T-cell (primary cell): Measurements from ENCODE around the gene ELMOD2. TPM values are rescaled to one million over a fixed set of nuclear protein-coding genes. Genes with fewer than 3 reads are reported as not detected.
"Not testable (repeated sequence)": the region's sequence is repeated elsewhere in the genome, so short reads cannot be mapped to it uniquely, and the experiment has no call there.

Experiments
- ATAC-seq, 4 experiments: fragments of 200-7000 bp in 3 of 4; fragments of 150-1000 bp in 1 of 4; cut with Tn5 transposase; replicated peaks in 1 of 4; 1 replicate in 3 of 4; 2 replicates in 1 of 4; pipeline ENCODE4 v1.10.0; 2021; ENCODE audit warnings: moderate library complexity in 3 of 4, mild to moderate bottlenecking in 2 of 4, moderate number of reproducible peaks in 1 of 4
- CTCF ChIA-PET, 2 donors: fragments of 300-600 bp; sonication (Branson Sonifier 250); formaldehyde crosslinking; loops; one replicate each; lab custom pipeline; 2022; ENCODE audit warnings: antibody characterized with exemption in 2 of 2; lab: Charles Lee
- POLR2A ChIA-PET, 2 donors: fragments of 300-600 bp; sonication (Branson Sonifier 250); formaldehyde crosslinking; loops; one replicate each; lab custom pipeline; 2022; ENCODE audit warnings: antibody characterized with exemption in 2 of 2; lab: Charles Lee
- DNase-seq, 35 experiments: peaks; one replicate each; pipeline versions ENCODE4 v3.0.0 to v3.0.0-alpha.2; 2013 to 2023
- H3K27ac ChIP-seq: one replicate; pipeline ENCODE4 v1.5.1; 2013; ENCODE audit warnings: low read length
- H3K27me3 ChIP-seq, 2 experiments: replicated peaks in 1 of 2; 1 replicate in 1 of 2; 2 replicates in 1 of 2; pipeline versions ENCODE4 v1.6.1 to v1.7.0; 2013; ENCODE audit warnings: low read length in 1 of 2, mixed read lengths in 1 of 2; ENCODE audit not compliant: control insufficient read depth in 2 of 2, insufficient read depth in 2 of 2; ENCODE audit errors: extremely low read depth in 1 of 2
- H3K36me3 ChIP-seq, 2 donors: 1 replicate in 1 of 2; 2 replicates in 1 of 2; pipeline versions ENCODE4 v1.6.1 to v1.7.0; 2013; ENCODE audit warnings: low read length in 1 of 2; ENCODE audit not compliant: control insufficient read depth in 2 of 2, insufficient read depth in 1 of 2; ENCODE audit errors: extremely low read depth in 1 of 2
- H3K4me1 ChIP-seq, 2 experiments: 1 replicate in 1 of 2; 2 replicates in 1 of 2; pipeline versions ENCODE4 v1.6.1 to v1.7.0; 2013; ENCODE audit warnings: low read length in 2 of 2, mixed read lengths in 1 of 2; ENCODE audit not compliant: insufficient read depth in 2 of 2, control insufficient read depth in 1 of 2; ENCODE audit errors: extremely low read depth in 1 of 2
- H3K4me3 ChIP-seq, 2 donors: 1 replicate in 1 of 2; 2 replicates in 1 of 2; pipeline versions ENCODE4 v1.5.1 to v1.7.0; 2013; ENCODE audit warnings: mild to moderate bottlenecking in 2 of 2, low read length in 1 of 2, moderate library complexity in 1 of 2; ENCODE audit not compliant: control insufficient read depth in 1 of 2; ENCODE audit errors: extremely low read depth in 1 of 2
- H3K9me3 ChIP-seq: 2 replicates; pipeline ENCODE4 v1.7.0; 2013
- H3K27ac Mint-ChIP-seq, 2 donors: one replicate each; pipeline ENCODE4 v1.8.0; 2020 to 2021; ENCODE audit warnings: mild to moderate bottlenecking in 2 of 2, mixed read lengths in 2 of 2
- H3K27me3 Mint-ChIP-seq, 2 donors: one replicate each; pipeline ENCODE4 v1.8.0; 2021 to 2022; ENCODE audit warnings: mixed read lengths in 2 of 2
- H3K36me3 Mint-ChIP-seq: one replicate; pipeline ENCODE4 v1.8.0; 2021; ENCODE audit warnings: mixed read lengths
- H3K4me1 Mint-ChIP-seq, 3 donors: one replicate each; pipeline ENCODE4 v1.8.0; 2020 to 2022; ENCODE audit warnings: mixed read lengths in 3 of 3, mild to moderate bottlenecking in 1 of 3
- H3K4me3 Mint-ChIP-seq, 3 donors: one replicate each; pipeline ENCODE4 v1.8.0; 2020 to 2022; ENCODE audit warnings: mild to moderate bottlenecking in 3 of 3, mixed read lengths in 3 of 3, moderate library complexity in 3 of 3
- H3K9me3 Mint-ChIP-seq, 3 donors: one replicate each; pipeline ENCODE4 v1.8.0; 2020 to 2022; ENCODE audit warnings: mixed read lengths in 3 of 3
- WGBS: methylation state at CpG from one replicate; pipeline ENCODE4 v1.1.5; 2013; ENCODE audit warnings: missing lambda C conversion rate; ENCODE audit not compliant: insufficient coverage; 5-methylcytosine and 5-hydroxymethylcytosine counted together
- total RNA-seq, 35 experiments: library from RNA in 6 of 35; stranded (reverse) in 6 of 35; fragments of 120-200 nt in 1 of 35; gene quantifications; one replicate each; pipeline versions ENCODE4 v1.2.1 to v1.2.4 and lab custom pipeline; 2013 to 2026

The ELMOD2 gene
- total RNA-seq, 5 donors from 2014 or later (not counting 1 experiment from before 2014, with no cell fraction given), result 11.1 to 22.8 (median 18.8) TPM

GRCh38 chr4:140499391-140499790 lies 24.6 kb upstream of the ELMOD2 start:
- ChIA-PET POLR2A (no interaction called here), CTCF (no interaction called here)
- ATAC-seq, result no peak
- Histone ChIP-seq H3K4me3 (no peak overlapping the region), H3K4me1 (peaks cover 0 to 5% of the 10 kb centered on the region in 2 experiments), H3K36me3 (no peaks in the 10 kb centered on the region), H3K27me3 (peaks cover 5 to 28% of the 10 kb centered on the region in 2 experiments), H3K27ac (no peak overlapping the region), H3K9me3 (no peaks in the 10 kb centered on the region)
- H3K4me1 Mint-ChIP-seq, result peaks cover 5 to 10% (median 8%) of the 10 kb centered on the region in 3 donors
- H3K4me3 Mint-ChIP-seq, result no peak overlapping the region
- DNase-seq, result no peak
- no peaks in the 10 kb centered on the region for H3K36me3 Mint-ChIP-seq
- 74% methylated on average over 3 of the region's 4 CpGs for WGBS
- no peaks in the 10 kb centered on the region for H3K9me3 Mint-ChIP-seq
- no peak overlapping the region for H3K27ac Mint-ChIP-seq
- peaks cover 66 to 71% of the 10 kb centered on the region in 2 donors for H3K27me3 Mint-ChIP-seq

GRCh38 chr4:140504261-140504660 lies 19.7 kb upstream of the ELMOD2 start:
- no peaks in the 10 kb centered on the region for H3K4me1 ChIP-seq
- H3K27ac Mint-ChIP-seq, result no peak overlapping the region
- no peaks in the 10 kb centered on the region for H3K36me3 Mint-ChIP-seq
- ChIA-PET CTCF (no interaction called here), POLR2A (no interaction called here)
- no peaks in the 10 kb centered on the region for H3K4me1 Mint-ChIP-seq
- H3K9me3 Mint-ChIP-seq, result no peaks in the 10 kb centered on the region
- no peaks in the 10 kb centered on the region for H3K9me3 ChIP-seq
- no peak overlapping the region for H3K4me3 Mint-ChIP-seq
- peaks cover 3 to 20% of the 10 kb centered on the region in 2 experiments for H3K27me3 ChIP-seq
- no peak for ATAC-seq
- H3K27me3 Mint-ChIP-seq, result peaks cover 58 to 59% of the 10 kb centered on the region in 2 donors
- no peak for DNase-seq
- no peak overlapping the region for H3K27ac ChIP-seq
- H3K4me3 ChIP-seq, result no peak overlapping the region
- H3K36me3 ChIP-seq, result no peaks in the 10 kb centered on the region

GRCh38 chr4:140513765-140514164 lies 10.2 kb upstream of the ELMOD2 start:
- ATAC-seq, POLR2A ChIA-PET, H3K36me3 Mint-ChIP-seq, H3K9me3 ChIP-seq, H3K4me1 ChIP-seq, H3K36me3 ChIP-seq, DNase-seq, H3K9me3 Mint-ChIP-seq, H3K27ac ChIP-seq, H3K4me3 ChIP-seq, H3K4me1 Mint-ChIP-seq, H3K27ac Mint-ChIP-seq, H3K27me3 ChIP-seq, H3K4me3 Mint-ChIP-seq, CTCF ChIA-PET: not testable (repeated sequence)
- 100% methylated on average over 2 of the region's 5 CpGs for whole genome bisulfite sequencing
- peaks cover 39 to 44% of the 10 kb centered on the region in 2 donors for H3K27me3 Mint-ChIP-seq

GRCh38 chr4:140515423-140515822 lies 8.5 kb upstream of the ELMOD2 start:
- POLR2A ChIA-PET, result no interaction called here
- no peaks in the 10 kb centered on the region for H3K4me1 Mint-ChIP-seq
- Histone ChIP-seq H3K4me1 (no peaks in the 10 kb centered on the region), H3K27me3 (peaks cover 0 to 3% of the 10 kb centered on the region in 2 experiments), H3K27ac (no peak overlapping the region), H3K9me3 (no peaks in the 10 kb centered on the region), H3K4me3 (no peak overlapping the region), H3K36me3 (no peaks in the 10 kb centered on the region)
- peaks cover 0 to under 1% (median 0%) of the 10 kb centered on the region in 3 donors for H3K9me3 Mint-ChIP-seq
- CTCF ChIA-PET, result no interaction called here
- H3K27me3 Mint-ChIP-seq, result peaks cover 23 to 28% of the 10 kb centered on the region in 2 donors
- no peak overlapping the region for H3K27ac Mint-ChIP-seq
- WGBS, result 0% methylated on average over 1 of the region's 1 CpG
- DNase-seq, result no peak
- no peak overlapping the region for H3K4me3 Mint-ChIP-seq
- ATAC-seq, result no peak
- H3K36me3 Mint-ChIP-seq, result no peaks in the 10 kb centered on the region

DNA sequence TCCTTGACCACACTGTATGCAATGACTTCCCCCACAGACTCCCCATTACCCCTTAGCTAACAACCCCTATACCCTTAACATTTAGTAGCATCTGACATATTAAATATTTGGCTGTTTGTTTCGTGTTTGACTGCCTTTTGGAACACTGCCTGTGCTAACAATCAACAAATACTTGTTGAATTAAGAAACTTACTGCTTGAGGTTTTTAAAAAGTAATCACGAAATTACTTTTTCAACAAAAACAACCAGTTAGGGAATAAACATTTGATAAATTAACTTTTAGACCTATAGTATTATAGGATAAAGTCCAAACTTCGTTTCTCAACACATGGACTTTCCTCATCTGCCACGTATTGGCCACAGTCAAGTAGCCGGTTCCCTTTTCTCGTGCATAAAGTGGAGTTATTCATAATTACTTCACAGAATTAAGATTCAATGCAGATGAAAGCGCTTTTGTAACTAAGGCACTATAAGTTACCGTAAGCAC lies 555 bp upstream of the ELMOD2 start:
- 0% methylated on average over 2 of the region's 8 CpGs for WGBS
- Histone ChIP-seq H3K9me3 (no peaks in the 10 kb centered on the region), H3K4me1 (peaks cover 11 to 12% of the 10 kb centered on the region in 2 experiments), H3K4me3 (peak overlapping the region; percentile 80 to 86), H3K27me3 (no peaks in the 10 kb centered on the region), H3K36me3 (peaks cover 0 to 7% of the 10 kb centered on the region in 2 donors), H3K27ac (peak overlapping the region; percentile 32)
- CTCF ChIA-PET, result interaction anchor here in 1 of 2 donors (1.0 to 2.0 kb wide), 3 partner anchors 13 to 164 kb away, joined by 4 to 13 read pairs (median 5); partner anchors contain the start of gene SCOC
- H3K4me1 Mint-ChIP-seq, result peaks cover 23 to 33% (median 30%) of the 10 kb centered on the region in 3 donors
- POLR2A ChIA-PET, result no interaction called here
- peaks cover 17% of the 10 kb centered on the region for H3K36me3 Mint-ChIP-seq
- DNase-seq, result no peak
- no peak for ATAC-seq
- no peaks in the 10 kb centered on the region for H3K27me3 Mint-ChIP-seq
- peak overlapping the region; percentile 81 to 84 (median 84) for H3K4me3 Mint-ChIP-seq
- H3K9me3 Mint-ChIP-seq, result no peaks in the 10 kb centered on the region
- peak overlapping the region; percentile 68 to 86 for H3K27ac Mint-ChIP-seq

GRCh38 chr4:140529434-140529833 lies 5.5 kb downstream of the ELMOD2 start:
- Histone ChIP-seq H3K4me1 (peaks cover 2 to 6% of the 10 kb centered on the region in 2 experiments), H3K9me3 (no peaks in the 10 kb centered on the region), H3K27me3 (no peaks in the 10 kb centered on the region), H3K27ac (no peak overlapping the region), H3K36me3 (peaks cover 0 to 11% of the 10 kb centered on the region in 2 donors), H3K4me3 (no peak overlapping the region)
- POLR2A ChIA-PET, result no interaction called here
- H3K36me3 Mint-ChIP-seq, result peaks cover 39% of the 10 kb centered on the region
- H3K4me3 Mint-ChIP-seq, result no peak overlapping the region
- no peaks in the 10 kb centered on the region for H3K27me3 Mint-ChIP-seq
- WGBS, result no CpG with 5 or more reads among the region's 1 CpG
- H3K4me1 Mint-ChIP-seq, result peaks cover 14 to 24% (median 16%) of the 10 kb centered on the region in 3 donors
- CTCF ChIA-PET, result no interaction called here
- H3K9me3 Mint-ChIP-seq, result no peaks in the 10 kb centered on the region
- no peak for ATAC-seq
- H3K27ac Mint-ChIP-seq, result no peak overlapping the region
- DNase-seq, result no peak
